Activated B cell treated with CpG ODN at 0.5 μM for 24 hours (primary cell): ENCODE measurements around the gene EDARADD. TPM values are rescaled to one million over a fixed set of nuclear protein-coding genes. Genes with fewer than 3 reads are reported as not detected.

Experiments
- ATAC-seq: fragments of 200-7000 bp; cut with Tn5 transposase; one replicate; pipeline ENCODE4 v1.10.0; 2021; ENCODE audit warnings: low read depth, mild to moderate bottlenecking, moderate library complexity
- CTCF ChIA-PET: fragments of 350-600 bp; sonication (Branson Sonifier 250); formaldehyde crosslinking; loops from one replicate; lab custom pipeline; 2021; ENCODE audit warnings: antibody characterized with exemption; lab: Charles Lee
- POLR2A ChIA-PET: fragments of 350-600 bp; sonication (Branson Sonifier 250); formaldehyde crosslinking; loops from one replicate; lab custom pipeline; 2021; ENCODE audit warnings: antibody characterized with exemption; lab: Charles Lee
- DNase-seq: peaks from one replicate; pipeline ENCODE4 v3.0.0; 2022
- H3K27ac Mint-ChIP-seq: one replicate; pipeline ENCODE4 v1.8.0; 2020; ENCODE audit warnings: mixed read lengths
- H3K27me3 Mint-ChIP-seq: one replicate; pipeline ENCODE4 v1.8.0; 2021; ENCODE audit warnings: mixed read lengths
- H3K36me3 Mint-ChIP-seq: one replicate; pipeline ENCODE4 v1.8.0; 2021; ENCODE audit warnings: low read depth, mixed read lengths
- H3K4me1 Mint-ChIP-seq: one replicate; pipeline ENCODE4 v1.8.0; 2021; ENCODE audit warnings: mixed read lengths
- H3K4me3 Mint-ChIP-seq: one replicate; pipeline ENCODE4 v1.8.0; 2020; ENCODE audit warnings: mild to moderate bottlenecking, mixed read lengths
- H3K9me3 Mint-ChIP-seq: one replicate; pipeline ENCODE4 v1.8.0; 2020; ENCODE audit warnings: mixed read lengths
- CTCF ChIP-seq: fragments of 200-600 bp; IDR thresholded peaks from one replicate; pipeline ENCODE4 v1.8.0; 2022; ENCODE audit warnings: antibody characterized with exemption, mild to moderate bottlenecking
- intact Hi-C: fragments of 100-400 bp; cut with micrococcal nuclease; formaldehyde crosslinking; loops from one replicate; pipeline ENCODE4 v1.15.1; 2024
- total RNA-seq: library from RNA; stranded (reverse); gene quantifications from 2 replicates; pipeline ENCODE4 v1.2.3, GENCODE V29; 2022

EDARADD gene
- total RNA-seq, 1 donor from 2014 or later: not detected

GRCh38 chr1:236471096-236471495 is 77.0 kb downstream of the EDARADD start:
- no peak for DNase-seq
- Mint-ChIP-seq H3K36me3 (no peaks in the 10 kb centered on the region), H3K27me3 (peaks cover 27% of the 10 kb centered on the region), H3K4me3 (no peak overlapping the region), H3K27ac (no peak overlapping the region), H3K9me3 (no peaks in the 10 kb centered on the region), H3K4me1 (peaks cover 6% of the 10 kb centered on the region)
- CTCF ChIA-PET: no interaction called here
- no peak for ATAC-seq
- no peak for TF ChIP-seq CTCF
- POLR2A ChIA-PET: no interaction called here
- intact Hi-C loops: no loop called here

- Mint-ChIP-seq H3K4me3 (no peak overlapping the region), H3K36me3 (no peaks in the 10 kb centered on the region), H3K27ac (no peak overlapping the region), H3K4me1 (peaks cover under 1% of the 10 kb centered on the region), H3K27me3 (peaks cover 23% of the 10 kb centered on the region), H3K9me3 (no peaks in the 10 kb centered on the region)
- ChIA-PET POLR2A (no interaction called here), CTCF (no interaction called here)
- intact Hi-C loops: no loop called here
- ATAC-seq: no peak
- no peak for TF ChIP-seq CTCF
- DNase-seq: no peak
Observed at GRCh38 chr1:236471653-236472052, 77.6 kb downstream of the EDARADD start.

GRCh38 chr1:236472850-236473788 is 79.0 kb downstream of the EDARADD start:
- H3K36me3 Mint-ChIP-seq: no peaks in the 10 kb centered on the region
- CTCF ChIA-PET: no interaction called here
- TF ChIP-seq CTCF: no peak
- ATAC-seq: no peak
- peaks cover 19% of the 10 kb centered on the region for H3K27me3 Mint-ChIP-seq
- no peak overlapping the region for H3K27ac Mint-ChIP-seq
- H3K9me3 Mint-ChIP-seq: no peaks in the 10 kb centered on the region
- no peak overlapping the region for H3K4me3 Mint-ChIP-seq
- intact Hi-C loops: no loop called here
- DNase-seq: no peak
- POLR2A ChIA-PET: no interaction called here
- no peaks in the 10 kb centered on the region for H3K4me1 Mint-ChIP-seq

- no peak overlapping the region for H3K4me3 Mint-ChIP-seq
- no peak for TF ChIP-seq CTCF
- ChIA-PET CTCF (no interaction called here), POLR2A (no interaction called here)
- no peak for ATAC-seq
- H3K27me3 Mint-ChIP-seq: peaks cover 13% of the 10 kb centered on the region
- H3K4me1 Mint-ChIP-seq: no peaks in the 10 kb centered on the region
- no peak overlapping the region for H3K27ac Mint-ChIP-seq
- H3K9me3 Mint-ChIP-seq: no peaks in the 10 kb centered on the region
- intact Hi-C loops: no loop called here
- DNase-seq: no peak
- H3K36me3 Mint-ChIP-seq: no peaks in the 10 kb centered on the region
Observed at GRCh38 chr1:236476019-236476418, 81.9 kb downstream of the EDARADD start.

GRCh38 chr1:236480758-236481436 is 86.8 kb downstream of the EDARADD start:
- CTCF ChIA-PET: no interaction called here
- Mint-ChIP-seq H3K27ac (no peak overlapping the region), H3K4me1 (no peaks in the 10 kb centered on the region), H3K9me3 (no peaks in the 10 kb centered on the region), H3K27me3 (peaks cover 8% of the 10 kb centered on the region), H3K36me3 (no peaks in the 10 kb centered on the region), H3K4me3 (no peak overlapping the region)
- intact Hi-C loops: no loop called here
- POLR2A ChIA-PET: no interaction called here
- TF ChIP-seq CTCF: no peak
- no peak for DNase-seq
- no peak for ATAC-seq
